Measurements from ENCODE around the gene GPSM1.

The GPSM1 gene

DNA sequence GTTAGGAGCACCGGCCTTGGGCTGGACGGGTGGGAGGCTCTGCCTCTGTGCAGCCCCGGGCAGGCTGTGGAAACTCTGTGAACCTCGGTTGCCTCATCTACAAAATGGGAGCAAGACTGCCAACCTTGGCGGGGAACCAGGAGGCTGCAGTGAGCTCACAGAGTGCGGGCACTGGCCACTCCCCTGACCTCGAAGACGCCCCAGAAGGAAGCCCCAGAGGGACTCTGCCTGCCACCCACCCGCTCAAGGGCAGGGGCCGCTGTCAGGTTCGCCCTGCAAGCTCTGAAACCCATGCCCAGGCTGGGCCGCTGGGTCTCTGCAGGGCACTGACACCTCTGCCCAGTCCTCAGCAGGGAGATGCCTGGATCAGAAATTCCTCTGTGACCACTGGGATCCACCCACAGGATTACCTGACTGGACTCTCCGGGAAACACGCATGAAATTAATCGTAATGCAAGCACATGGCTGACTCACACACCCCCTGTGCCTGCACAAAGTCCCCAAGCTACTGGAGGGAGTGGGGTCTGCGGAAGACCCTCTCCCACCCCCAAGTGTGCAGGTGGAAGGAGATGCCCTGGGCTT, 30.8 kb upstream of the GPSM1 start:
- no peak overlapping the region for H3K4me3 Mint-ChIP-seq
- DNase-seq (no peak), ATAC-seq (replicated peaks) (no peak)
- peaks cover 3 to 5% of the 10 kb centered on the region in 2 donors for H3K4me1 Mint-ChIP-seq
- no peak overlapping the region for H3K27ac Mint-ChIP-seq
- H3K27me3 Mint-ChIP-seq, result no peaks in the 10 kb centered on the region
- H3K36me3 Mint-ChIP-seq, result no peaks in the 10 kb centered on the region
- no peaks in the 10 kb centered on the region for H3K9me3 Mint-ChIP-seq

DNA sequence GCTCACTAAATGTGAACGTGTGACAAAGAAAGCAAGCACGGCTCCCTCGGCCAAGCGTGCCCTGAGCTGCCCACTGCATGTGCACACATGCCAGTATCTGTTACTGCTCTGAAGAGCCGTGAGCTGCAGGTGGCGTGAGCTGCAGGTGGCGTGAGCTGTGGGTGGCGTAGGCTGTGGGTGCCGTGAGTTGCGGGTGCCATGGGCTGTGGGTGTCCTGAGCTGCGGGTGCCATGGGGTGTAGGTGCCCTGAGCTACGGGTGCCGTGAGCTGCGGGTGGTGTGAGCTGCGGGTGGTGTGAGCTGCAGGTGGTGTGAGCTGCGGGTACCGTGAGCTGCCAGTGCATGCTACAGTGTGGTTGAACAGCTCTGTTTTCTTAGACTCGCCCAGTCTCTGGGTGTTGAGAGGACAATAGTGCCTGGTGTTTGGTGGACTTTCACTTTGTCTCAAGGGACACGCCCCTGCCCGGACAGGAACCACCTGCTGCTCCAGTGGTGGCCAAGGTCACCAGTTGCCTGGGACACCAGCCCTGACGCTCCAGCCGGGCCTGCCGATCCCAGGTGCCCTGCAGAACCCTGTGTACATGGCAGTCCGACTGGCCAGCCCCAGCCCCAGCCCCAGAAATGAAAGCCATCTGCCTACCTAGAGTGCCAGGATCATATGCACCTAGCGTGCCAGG, 30.2 kb upstream of the GPSM1 start:
- no peaks in the 10 kb centered on the region for H3K36me3 Mint-ChIP-seq
- H3K27ac Mint-ChIP-seq, result no peak overlapping the region
- no peaks in the 10 kb centered on the region for H3K9me3 Mint-ChIP-seq
- DNase-seq (no peak), ATAC-seq (replicated peaks) (peak; percentile 16 to 36)
- H3K4me3 Mint-ChIP-seq, result no peak overlapping the region
- no peaks in the 10 kb centered on the region for H3K27me3 Mint-ChIP-seq
- peaks cover 3 to 5% of the 10 kb centered on the region in 2 donors for H3K4me1 Mint-ChIP-seq

DNA sequence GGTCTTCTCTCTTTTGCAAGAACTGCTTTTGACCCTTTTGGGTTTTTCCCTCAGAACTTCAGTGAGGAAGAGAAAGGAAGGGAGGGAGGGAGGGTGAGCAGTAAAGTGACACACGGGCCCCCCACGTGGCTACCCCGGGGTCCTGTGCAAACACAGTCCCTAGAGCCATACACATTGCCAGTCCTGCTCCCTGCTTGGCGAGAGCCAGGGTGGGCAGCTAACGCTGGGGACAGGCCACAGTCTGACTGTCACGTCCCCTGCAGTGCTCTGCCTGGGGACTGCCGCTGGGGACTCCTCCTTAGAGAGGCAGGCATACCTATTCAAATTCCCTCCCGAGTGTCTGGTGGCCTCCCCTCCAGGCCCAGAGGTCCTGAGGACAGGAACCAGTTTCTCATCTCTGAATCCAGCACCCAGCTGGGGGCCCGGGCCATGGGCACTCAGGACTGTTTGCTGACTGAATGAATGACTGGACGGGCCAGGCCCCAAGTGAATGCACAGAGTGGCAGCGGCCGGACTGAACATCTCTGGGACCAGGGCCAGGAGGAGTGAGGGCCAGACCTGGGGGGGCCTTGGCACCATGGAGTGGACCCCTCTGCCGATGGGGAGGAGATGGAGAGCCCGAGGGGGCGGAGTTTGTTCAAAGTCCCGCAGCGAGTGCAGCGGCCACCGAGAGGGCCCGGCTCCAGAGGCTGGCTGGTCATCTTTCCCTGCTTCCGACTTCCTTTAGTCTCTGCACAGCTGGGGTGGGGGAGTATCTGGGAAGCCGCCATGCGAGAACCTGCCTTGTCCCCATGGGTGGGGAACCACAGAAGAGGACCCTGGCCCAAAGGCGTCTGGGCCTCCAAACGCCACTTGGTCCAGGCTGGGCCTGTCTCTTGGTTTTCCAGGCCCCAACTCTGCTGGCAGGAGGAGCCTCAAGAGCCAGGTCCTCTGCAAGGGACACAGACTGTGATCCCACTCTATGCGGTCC, 29.3 kb upstream of the GPSM1 start:
- Mint-ChIP-seq H3K9me3 (no peaks in the 10 kb centered on the region), H3K4me3 (no peak overlapping the region), H3K27ac (no peak overlapping the region), H3K4me1 (peaks cover 3 to 5% of the 10 kb centered on the region in 2 donors), H3K27me3 (no peaks in the 10 kb centered on the region), H3K36me3 (no peaks in the 10 kb centered on the region)
- no peak for DNase-seq
- ATAC-seq (replicated peaks), result no peak

DNA sequence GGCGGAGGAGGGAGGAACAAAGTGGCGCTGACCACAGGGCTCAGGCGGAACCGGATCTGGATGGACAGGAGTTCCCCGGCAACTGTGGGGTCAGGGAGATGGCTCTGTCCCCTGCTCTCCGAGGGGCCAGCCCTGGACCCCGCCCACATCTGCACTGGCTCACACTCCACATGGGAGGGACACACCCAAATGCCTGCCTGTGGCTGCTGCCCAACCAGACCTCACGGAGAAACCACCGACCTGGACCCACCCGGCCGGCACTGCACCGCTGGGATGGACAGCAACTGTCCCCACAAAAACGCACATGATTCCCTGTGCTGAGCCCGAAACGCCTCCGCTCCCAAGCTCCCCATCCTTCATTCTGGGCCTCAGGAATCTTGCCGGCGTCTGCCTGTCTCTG, 28.2 kb upstream of the GPSM1 start:
- no peak for ATAC-seq (replicated peaks)
- no peak for DNase-seq
- Mint-ChIP-seq H3K4me1 (peaks cover 3 to 5% of the 10 kb centered on the region in 2 donors), H3K9me3 (no peaks in the 10 kb centered on the region), H3K36me3 (no peaks in the 10 kb centered on the region), H3K27me3 (no peaks in the 10 kb centered on the region), H3K4me3 (no peak overlapping the region), H3K27ac (no peak overlapping the region)

DNA sequence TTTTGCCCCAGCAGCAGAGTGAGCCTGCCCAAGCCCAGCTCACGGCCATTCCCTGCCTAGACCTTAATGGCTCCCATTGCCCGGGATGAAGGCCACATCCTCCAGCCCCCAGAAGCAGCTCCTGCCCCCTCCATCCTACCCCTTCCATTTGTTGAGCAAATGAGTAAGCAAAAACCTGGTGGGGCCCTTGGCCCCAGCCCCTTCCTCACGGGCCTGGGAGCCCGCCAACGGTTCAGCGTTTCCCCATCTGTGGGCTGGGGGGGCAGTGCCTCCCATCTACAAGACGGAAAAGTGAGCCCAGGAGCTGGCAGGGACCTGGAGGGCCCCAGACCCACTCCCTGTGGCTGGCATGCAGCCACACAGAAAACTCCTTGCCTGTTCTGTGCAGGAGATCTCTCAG, 27.8 kb upstream of the GPSM1 start:
- Mint-ChIP-seq H3K4me1 (peaks cover 3 to 5% of the 10 kb centered on the region in 2 donors), H3K36me3 (no peaks in the 10 kb centered on the region), H3K4me3 (no peak overlapping the region), H3K27me3 (no peaks in the 10 kb centered on the region), H3K27ac (no peak overlapping the region), H3K9me3 (no peaks in the 10 kb centered on the region)
- ATAC-seq (replicated peaks) (no peak), DNase-seq (no peak)

DNA sequence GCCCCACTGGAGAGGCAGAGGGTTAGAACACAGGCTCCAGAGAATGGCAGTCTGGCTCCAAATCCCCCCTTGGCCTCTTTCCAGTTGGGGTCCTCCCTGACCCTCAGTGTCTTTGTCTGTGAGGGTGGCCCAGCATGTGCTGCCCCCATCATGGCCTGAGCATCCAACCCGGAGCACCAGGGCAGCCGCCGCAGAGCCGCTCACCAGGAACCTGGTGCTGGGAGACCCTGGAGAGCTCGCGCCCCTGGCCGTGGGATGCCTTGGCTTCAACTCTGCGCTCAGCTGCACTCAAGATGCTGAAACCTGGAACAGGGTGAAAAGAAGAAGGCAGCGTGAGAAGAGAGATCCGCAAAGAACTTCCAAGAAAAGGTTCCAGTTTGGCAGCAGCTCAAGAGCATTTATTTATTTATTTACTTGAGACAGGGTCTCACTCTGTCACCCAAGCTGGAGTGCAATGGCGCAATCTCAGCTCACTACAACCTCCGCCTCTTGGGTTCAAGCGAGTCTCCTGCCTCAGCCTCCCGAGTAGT, 27.3 kb upstream of the GPSM1 start:
- Mint-ChIP-seq H3K27me3 (no peaks in the 10 kb centered on the region), H3K9me3 (no peaks in the 10 kb centered on the region), H3K27ac (peak overlapping the region; percentile 62), H3K4me1 (peaks cover 3 to 5% of the 10 kb centered on the region in 2 donors), H3K4me3 (no peak overlapping the region), H3K36me3 (no peaks in the 10 kb centered on the region)
- ATAC-seq (replicated peaks), result no peak
- DNase-seq, result no peak

DNA sequence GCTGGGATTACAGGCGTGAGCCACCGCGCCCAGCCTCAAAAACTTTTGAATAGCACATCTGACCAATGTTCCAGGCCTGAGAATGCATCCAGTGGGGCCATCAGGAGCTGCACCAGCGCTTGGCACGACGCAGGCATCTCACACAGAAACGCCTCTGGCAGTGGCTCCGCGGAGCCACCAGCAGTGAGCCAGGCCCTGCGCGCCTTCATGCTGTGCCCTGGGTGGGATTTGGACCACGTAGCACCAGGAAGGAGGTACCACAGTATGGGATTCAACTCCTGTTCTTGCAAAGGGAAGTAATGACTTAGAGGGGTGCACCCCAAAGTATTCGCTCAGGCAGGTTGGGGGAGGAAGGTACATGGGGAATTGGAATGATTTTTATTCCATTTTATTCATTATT, 26.5 kb upstream of the GPSM1 start:
- no peaks in the 10 kb centered on the region for H3K27me3 Mint-ChIP-seq
- H3K4me3 Mint-ChIP-seq, result no peak overlapping the region
- DNase-seq (no peak), ATAC-seq (replicated peaks) (no peak)
- H3K27ac Mint-ChIP-seq, result no peak overlapping the region
- no peaks in the 10 kb centered on the region for H3K9me3 Mint-ChIP-seq
- peaks cover 3 to 5% of the 10 kb centered on the region in 2 donors for H3K4me1 Mint-ChIP-seq
- no peaks in the 10 kb centered on the region for H3K36me3 Mint-ChIP-seq

DNA sequence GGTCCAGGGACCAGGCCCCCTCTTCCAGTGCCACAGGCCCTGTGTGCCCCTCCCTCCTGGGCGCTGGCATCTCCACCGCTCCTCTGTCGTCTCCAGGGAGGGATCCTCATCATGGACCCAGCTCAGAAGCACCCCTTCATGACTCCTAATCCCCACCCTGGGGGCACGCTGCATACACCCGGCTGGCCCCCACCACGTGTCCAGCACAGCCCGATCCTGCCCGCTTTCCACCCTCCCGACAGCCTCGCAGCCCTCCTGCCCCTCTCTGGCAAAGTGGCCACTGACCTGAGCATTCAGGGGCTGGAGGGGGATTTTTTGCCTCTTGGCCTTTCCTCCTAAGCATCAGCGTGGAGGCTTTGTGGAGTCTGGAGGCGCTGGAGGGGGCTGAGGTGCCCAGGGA, 24.8 kb upstream of the GPSM1 start:
- no peaks in the 10 kb centered on the region for H3K9me3 Mint-ChIP-seq

DNA sequence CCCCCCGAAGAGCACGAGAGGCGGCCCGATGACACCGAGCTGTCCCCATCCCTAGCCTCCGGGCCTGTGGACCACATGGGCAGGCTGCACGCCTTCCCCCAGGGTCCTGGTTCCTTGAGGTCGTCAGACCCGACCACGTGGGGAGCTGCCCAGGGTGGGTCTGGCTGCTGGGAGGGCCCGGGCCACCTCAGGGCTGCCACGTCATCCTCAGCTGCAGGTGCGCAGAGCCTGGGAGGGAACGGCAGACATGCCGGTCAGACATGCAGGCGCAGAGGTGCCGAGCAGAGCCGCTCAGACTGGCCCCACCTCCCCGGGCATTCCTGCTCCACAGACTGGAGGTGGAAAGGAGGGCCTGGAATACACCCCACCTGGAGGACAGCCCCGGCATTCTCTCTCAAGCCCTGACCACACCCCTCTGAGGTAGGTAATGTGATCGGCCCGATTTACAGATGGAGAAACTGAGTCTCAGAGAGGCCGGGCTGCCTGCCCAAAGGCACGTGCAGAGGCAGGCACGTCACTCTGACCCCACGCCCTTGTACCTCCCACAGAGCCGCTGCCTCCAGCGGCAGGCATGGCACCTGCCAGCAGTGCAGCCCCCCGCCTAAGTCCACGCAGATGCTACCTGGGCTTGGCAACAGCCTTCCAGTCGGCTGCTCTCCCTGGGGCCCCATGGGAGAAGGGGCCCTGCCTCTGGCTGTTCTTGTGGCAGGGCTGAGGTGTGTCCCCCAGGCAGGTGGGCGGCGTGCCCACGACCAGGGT, 24.1 kb upstream of the GPSM1 start:
- ATAC-seq (replicated peaks), result no peak

More for the DNA sequence above, 24.8 kb upstream of the GPSM1 start:
- DNase-seq (no peak), ATAC-seq (replicated peaks) (no peak)
- Mint-ChIP-seq H3K4me3 (no peak overlapping the region), H3K27ac (no peak overlapping the region), H3K27me3 (peaks cover 0 to 4% of the 10 kb centered on the region in 2 donors), H3K36me3 (no peaks in the 10 kb centered on the region), H3K4me1 (peaks cover 0 to 5% of the 10 kb centered on the region in 2 donors)

DNA sequence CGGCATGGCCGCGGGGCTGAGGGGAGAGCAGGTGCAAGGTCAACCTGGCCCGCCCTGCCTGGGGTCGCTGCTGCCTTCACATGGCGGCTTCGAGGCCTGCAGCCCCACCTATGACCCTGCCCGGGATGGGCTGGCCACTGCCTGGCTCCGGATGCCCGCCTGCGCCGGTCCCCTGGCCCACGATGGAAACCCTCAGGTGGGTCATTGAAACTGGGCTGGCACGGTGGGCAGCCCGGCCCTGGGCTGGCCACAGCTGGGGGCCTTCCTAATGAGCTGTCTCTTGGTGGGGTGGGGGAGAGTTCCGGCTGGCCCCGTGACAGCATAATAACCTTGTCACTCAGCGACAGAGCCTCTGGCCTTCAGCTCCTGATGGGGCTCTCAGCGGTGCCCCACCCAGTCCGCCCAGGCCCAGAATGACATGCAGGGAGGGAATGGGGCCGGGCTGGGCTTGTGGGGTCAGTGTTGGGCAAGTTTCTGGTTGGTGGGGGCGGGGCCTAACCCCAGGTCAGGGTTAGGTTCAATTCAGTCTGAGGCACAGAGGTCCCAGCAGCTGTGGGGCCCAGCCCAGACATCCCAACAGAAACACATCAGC, 23.4 kb upstream of the GPSM1 start, which contains the start of gene CCDC187:
TSS of gene CCDC187 (minus strand) at position 270 of the 592 bp plus-strand sequence. CDS start at position 6, 264 bp downstream.
- no peaks in the 10 kb centered on the region for H3K9me3 Mint-ChIP-seq
- DNase-seq, result no peak
- H3K4me3 Mint-ChIP-seq, result no peak within 1 kb of the TSS
- H3K27me3 Mint-ChIP-seq, result peaks cover 0 to 4% of the 10 kb centered on the region in 2 donors
- no peak within 1 kb of the TSS for H3K27ac Mint-ChIP-seq
- ATAC-seq (replicated peaks), result no peak
- no peaks in the 10 kb centered on the region for H3K36me3 Mint-ChIP-seq
- H3K4me1 Mint-ChIP-seq, result peaks cover 0 to 5% of the 10 kb centered on the region in 2 donors

More for the DNA sequence above, 24.1 kb upstream of the GPSM1 start:
- Mint-ChIP-seq H3K4me1 (peaks cover 0 to 5% of the 10 kb centered on the region in 2 donors), H3K4me3 (no peak overlapping the region), H3K36me3 (no peaks in the 10 kb centered on the region), H3K27me3 (peaks cover 0 to 4% of the 10 kb centered on the region in 2 donors), H3K27ac (no peak overlapping the region), H3K9me3 (no peaks in the 10 kb centered on the region)
- no peak for DNase-seq

DNA sequence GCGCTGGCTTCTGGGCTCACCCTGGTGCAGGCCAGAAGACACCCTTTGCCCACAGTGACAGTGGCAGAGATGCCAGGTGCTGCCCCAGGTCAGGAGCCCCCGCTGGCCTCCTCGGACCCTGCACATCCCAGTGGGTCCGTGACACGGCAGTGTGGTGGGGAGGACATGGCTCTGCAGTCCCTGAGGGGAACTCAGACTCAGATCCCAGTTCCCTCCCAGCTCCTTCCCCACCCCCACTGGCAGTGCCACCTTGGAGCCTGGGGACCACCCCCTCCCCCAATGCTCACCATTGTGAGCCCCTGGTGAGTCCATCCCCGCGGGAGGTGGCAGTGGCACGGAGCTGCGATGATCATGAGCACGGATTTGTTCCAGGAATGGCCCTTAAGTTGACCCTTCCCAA, 22.9 kb upstream of the GPSM1 start:
- H3K27ac Mint-ChIP-seq, result no peak overlapping the region
- peaks cover 0 to 4% of the 10 kb centered on the region in 2 donors for H3K27me3 Mint-ChIP-seq
- no peaks in the 10 kb centered on the region for H3K9me3 Mint-ChIP-seq
- ATAC-seq (replicated peaks), result no peak
- H3K4me1 Mint-ChIP-seq, result peaks cover 0 to 5% of the 10 kb centered on the region in 2 donors
- no peak overlapping the region for H3K4me3 Mint-ChIP-seq
- H3K36me3 Mint-ChIP-seq, result no peaks in the 10 kb centered on the region
- DNase-seq, result no peak

DNA sequence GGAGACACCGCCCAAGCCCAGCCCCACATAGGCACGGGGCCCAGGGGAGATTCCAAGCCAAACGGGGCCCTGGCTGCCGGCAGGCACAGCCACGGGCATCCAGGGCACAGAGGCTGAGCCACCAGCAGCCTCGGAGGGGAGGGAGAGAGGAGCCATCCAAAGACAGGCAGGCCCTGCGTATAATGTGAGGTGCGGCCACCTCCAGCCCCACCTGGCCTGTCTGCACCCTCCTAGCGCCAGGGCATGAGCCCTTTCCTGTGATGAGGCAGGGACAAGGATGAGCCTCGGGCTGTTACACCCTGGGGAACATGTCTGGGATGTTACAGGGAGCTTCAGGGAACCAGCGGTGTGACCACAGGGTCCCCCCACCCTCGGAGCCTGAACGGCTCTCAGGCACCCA, 22.4 kb upstream of the GPSM1 start:
- Mint-ChIP-seq H3K27me3 (peaks cover 0 to 4% of the 10 kb centered on the region in 2 donors), H3K9me3 (no peaks in the 10 kb centered on the region), H3K4me3 (no peak overlapping the region), H3K36me3 (no peaks in the 10 kb centered on the region), H3K27ac (no peak overlapping the region), H3K4me1 (peaks cover 0 to 5% of the 10 kb centered on the region in 2 donors)
- ATAC-seq (replicated peaks) (no peak), DNase-seq (no peak)

DNA sequence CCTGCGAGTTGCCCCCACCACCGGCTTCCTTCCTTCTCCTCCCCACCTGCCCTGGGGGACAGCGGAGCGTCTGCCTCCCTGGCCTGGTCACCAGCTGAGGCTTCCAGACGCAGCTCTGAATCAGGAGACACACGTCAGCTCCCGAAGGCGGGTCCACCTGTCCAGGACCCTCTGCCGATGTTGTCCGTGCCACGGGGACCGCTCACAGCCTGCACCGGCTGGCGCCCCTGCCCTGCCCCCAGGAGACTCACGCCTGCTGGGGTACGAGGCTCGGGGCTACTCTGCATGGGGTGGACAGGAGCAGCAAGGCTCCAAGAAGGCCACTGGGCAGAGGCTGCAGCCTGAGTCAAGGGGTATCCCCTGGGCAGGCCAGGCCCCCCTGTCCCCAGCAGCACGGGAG, 21.5 kb upstream of the GPSM1 start:
- ATAC-seq (replicated peaks) (no peak), DNase-seq (no peak)
- H3K27me3 Mint-ChIP-seq, result peaks cover 0 to 4% of the 10 kb centered on the region in 2 donors
- peaks cover 0 to 5% of the 10 kb centered on the region in 2 donors for H3K4me1 Mint-ChIP-seq
- no peak overlapping the region for H3K4me3 Mint-ChIP-seq
- H3K27ac Mint-ChIP-seq, result no peak overlapping the region
- no peaks in the 10 kb centered on the region for H3K36me3 Mint-ChIP-seq
- no peaks in the 10 kb centered on the region for H3K9me3 Mint-ChIP-seq
